ENCODE measurements around the gene POLR1E.

DNA sequence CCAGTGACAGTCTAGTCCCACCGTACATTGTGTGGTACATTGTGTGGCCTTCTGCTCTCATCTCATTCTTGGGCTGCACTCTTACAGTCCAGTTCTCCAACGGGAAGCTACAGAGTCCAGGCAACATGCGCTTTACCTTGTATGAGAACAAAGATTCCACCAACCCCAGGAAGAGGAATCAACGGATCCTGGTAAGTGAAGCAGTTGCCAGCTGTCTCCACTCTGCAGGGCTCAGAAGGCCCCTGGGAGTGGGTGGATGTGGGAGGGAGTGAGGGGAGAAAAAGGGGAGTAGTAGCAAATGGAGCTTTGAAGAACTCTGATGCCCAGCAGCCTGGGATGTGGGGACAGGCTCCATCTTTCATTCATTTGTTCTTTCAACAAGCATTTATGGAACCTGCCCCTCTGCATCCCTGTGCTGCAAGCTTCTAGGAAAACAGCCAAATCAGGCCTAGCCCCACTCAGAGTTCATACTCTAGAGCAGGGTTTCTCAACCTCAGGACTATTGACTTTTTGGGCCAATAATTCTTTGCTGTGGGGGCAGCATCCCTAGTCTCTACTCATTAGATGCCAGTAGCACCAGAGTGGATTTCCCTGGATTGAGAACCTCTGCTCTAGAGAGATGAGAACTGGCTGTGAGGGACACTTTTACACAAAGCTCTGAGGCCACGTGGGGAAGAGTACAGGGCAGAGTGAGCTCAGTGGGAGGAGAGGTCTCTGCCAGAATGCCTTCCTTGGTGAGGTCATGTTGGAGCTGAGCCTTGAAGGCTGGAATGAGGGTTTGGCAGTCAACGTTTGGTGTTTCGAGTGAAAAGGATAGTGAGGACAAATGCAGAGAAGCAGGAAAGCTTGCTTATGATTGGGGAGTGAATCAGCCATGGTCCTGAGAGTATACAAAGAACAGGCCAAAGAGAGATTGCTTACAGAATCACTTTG is 1.1 kb downstream of the POLR1E start:
- TF ChIP-seq POLR2A (IDR thresholded peaks at IDR 0.05; ENCODE audit: low read depth, low read length) (no peak), TAF1 (IDR thresholded peaks at IDR 0.05; ENCODE audit: borderline replicate concordance, low read depth, low read length) (no peak)

Measured in GM12892 (cell line).